Measurements from ENCODE around the gene CRYGC.

GRCh38 chr2:208134928-208135586 is 5.4 kb upstream of the CRYGC start:
- TF ChIP-seq CTCF (IDR thresholded peaks at IDR 0.05) (no peak), POLR2A (IDR thresholded peaks at IDR 0.05) (no peak)
